Type B pancreatic cell (in vitro differentiated cells): ENCODE measurements around the gene ANXA6. TPM values are rescaled to one million over a fixed set of nuclear protein-coding genes. Genes with fewer than 3 reads are reported as not detected.

Source experiments
- DNase-seq: peaks from one replicate; pipeline ENCODE4 v3.0.0; 2021; ENCODE audit warnings: mixed read lengths; ENCODE audit not compliant: unreplicated experiment; ENCODE audit errors: extremely low spot score
- H3K27ac Mint-ChIP-seq: 2 replicates; pipeline ENCODE4 v1.8.0; 2021; ENCODE audit warnings: mild to moderate bottlenecking, mixed read lengths
- H3K27me3 Mint-ChIP-seq: 2 replicates; pipeline ENCODE4 v1.8.0; 2021; ENCODE audit warnings: mixed read lengths
- H3K36me3 Mint-ChIP-seq: 2 replicates; pipeline ENCODE4 v1.8.0; 2021; ENCODE audit warnings: mixed read lengths
- H3K4me1 Mint-ChIP-seq: one replicate; pipeline ENCODE4 v1.8.0; 2021; ENCODE audit warnings: mixed read lengths; ENCODE audit not compliant: unreplicated experiment
- H3K4me3 Mint-ChIP-seq: 2 replicates; pipeline ENCODE4 v1.8.0; 2021; ENCODE audit warnings: mild to moderate bottlenecking, mixed read lengths
- H3K9me3 Mint-ChIP-seq: 2 replicates; pipeline ENCODE4 v1.8.0; 2021; ENCODE audit warnings: mixed read lengths
- CTCF ChIP-seq: fragments of 200-600 bp; sonication (generic); conservative IDR thresholded peaks from 2 replicates; pipeline ENCODE4 v1.5.0; 2021; ENCODE audit warnings: antibody characterized with exemption, mild to moderate bottlenecking
- total RNA-seq: library from RNA; stranded (reverse); gene quantifications from 2 replicates; pipeline ENCODE4 v1.2.1, GENCODE V29; 2021; ENCODE audit warnings: low replicate concordance

The ANXA6 gene
- total RNA-seq, 1 donor from 2014 or later: 200 TPM

- Mint-ChIP-seq H3K4me1 (peaks cover 6% of the 10 kb centered on the region), H3K36me3 (peaks cover 13% of the 10 kb centered on the region), H3K9me3 (no peaks in the 10 kb centered on the region), H3K4me3 (no peak overlapping the region), H3K27ac (no peak overlapping the region), H3K27me3 (no peaks in the 10 kb centered on the region)
- no peak for DNase-seq
- TF ChIP-seq CTCF: no peak
Observed at GRCh38 chr5:151104795-151105194, 52.8 kb downstream of the ANXA6 start.

GRCh38 chr5:151101746-151102145 is 55.8 kb downstream of the ANXA6 start:
- Mint-ChIP-seq H3K27me3 (no peaks in the 10 kb centered on the region), H3K4me1 (peaks cover 6% of the 10 kb centered on the region), H3K36me3 (peaks cover 4% of the 10 kb centered on the region), H3K4me3 (no peak overlapping the region), H3K9me3 (no peaks in the 10 kb centered on the region), H3K27ac (no peak overlapping the region)
- DNase-seq: no peak
- TF ChIP-seq CTCF: no peak

GRCh38 chr5:151101151-151101550 is 56.4 kb downstream of the ANXA6 start:
- no peak for TF ChIP-seq CTCF
- Mint-ChIP-seq H3K4me1 (peaks cover 8% of the 10 kb centered on the region), H3K9me3 (no peaks in the 10 kb centered on the region), H3K36me3 (no peaks in the 10 kb centered on the region), H3K27ac (no peak overlapping the region), H3K27me3 (no peaks in the 10 kb centered on the region), H3K4me3 (no peak overlapping the region)
- no peak for DNase-seq

- Mint-ChIP-seq H3K36me3 (no peaks in the 10 kb centered on the region), H3K4me1 (peaks cover 13% of the 10 kb centered on the region), H3K4me3 (no peak overlapping the region), H3K27ac (no peak overlapping the region), H3K27me3 (no peaks in the 10 kb centered on the region), H3K9me3 (no peaks in the 10 kb centered on the region)
- TF ChIP-seq CTCF: no peak
- no peak for DNase-seq
Observed at GRCh38 chr5:151100681-151101080, 56.9 kb downstream of the ANXA6 start.

- TF ChIP-seq CTCF: no peak
- no peak overlapping the region for H3K4me3 Mint-ChIP-seq
- H3K4me1 Mint-ChIP-seq: peaks cover 30% of the 10 kb centered on the region
- no peaks in the 10 kb centered on the region for H3K36me3 Mint-ChIP-seq
- no peak overlapping the region for H3K27ac Mint-ChIP-seq
- H3K9me3 Mint-ChIP-seq: no peaks in the 10 kb centered on the region
- no peak for DNase-seq
- no peaks in the 10 kb centered on the region for H3K27me3 Mint-ChIP-seq
Observed at GRCh38 chr5:151098768-151099121, 58.8 kb downstream of the ANXA6 start.
